PC-9 (cell line): Measurements from ENCODE around the gene TMEM250.

ENCODE experiments used
- CTCF ChIP-seq: fragments of 200-600 bp; sonication (generic); conservative IDR thresholded peaks from 2 replicates; pipeline ENCODE4 v1.6.1; 2017; ENCODE audit warnings: mixed run types, antibody characterized with exemption, mild to moderate bottlenecking, moderate library complexity
- EZH2 ChIP-seq: fragments of 200-600 bp; sonication (generic); IDR thresholded peaks from 2 replicates; pipeline ENCODE4 v1.8.0; 2017; ENCODE audit warnings: antibody characterized with exemption, low read depth

DNA sequence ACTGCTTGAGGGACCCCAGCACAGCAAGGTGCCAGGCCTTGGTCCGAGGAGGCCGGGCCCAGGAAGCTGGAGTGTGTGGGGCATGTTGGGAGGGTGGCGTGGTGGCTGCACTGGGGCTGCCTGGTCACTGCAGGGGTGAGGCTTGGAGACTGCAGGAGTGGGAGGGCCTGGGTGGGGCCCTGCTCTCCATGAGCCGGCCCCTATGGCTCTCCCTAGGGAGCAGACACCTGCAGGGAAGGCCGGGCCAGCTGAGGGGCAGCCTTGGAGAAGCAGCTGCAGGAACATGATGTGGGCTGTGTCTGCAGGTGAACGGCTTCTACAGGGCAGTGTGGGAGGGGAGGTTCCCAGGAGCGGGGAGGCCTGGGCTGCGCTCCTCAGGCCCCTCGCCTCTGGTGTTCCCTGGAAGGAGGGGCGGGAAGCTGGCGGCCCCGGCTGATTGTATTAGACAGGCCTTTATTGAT, 41.7 kb upstream of the TMEM250 start:
- TF ChIP-seq CTCF, result no peak
- no peak for TF ChIP-seq EZH2
